PC-3 (cell line): ENCODE measurements around the gene TRAPPC2L. TPM values are rescaled to one million over a fixed set of nuclear protein-coding genes. Genes with fewer than 3 reads are reported as not detected.

ENCODE experiments used
- ATAC-seq: fragments of 200-7000 bp; cut with Tn5 transposase; 2 replicates; pipeline ENCODE4 v1.9.1; 2020; ENCODE audit warnings: mild to moderate bottlenecking, moderate library complexity
- BruUV-seq: library from RNA; stranded (reverse); fragments of 400-500 nt; replicated peaks from 2 replicates; lab custom pipeline; 2021; lab: Mats Ljungman, UMichigan
- CTCF ChIA-PET: fragments of 300-600 bp; sonication (Branson Sonifier 250); formaldehyde crosslinking; loops from one replicate; lab custom pipeline; 2022; ENCODE audit warnings: antibody characterized with exemption; lab: Charles Lee
- POLR2A ChIA-PET: fragments of 300-600 bp; sonication (Branson Sonifier 250); formaldehyde crosslinking; loops from one replicate; lab custom pipeline; 2022; ENCODE audit warnings: antibody characterized with exemption; ENCODE audit not compliant: unreplicated experiment; lab: Charles Lee
- DNase-seq: peaks from one replicate; pipeline ENCODE4 v3.0.0-alpha.2; 2015
- H2AFZ ChIP-seq: fragments of 300-600 bp; sonication (generic); 2 replicates; pipeline ENCODE4 v1.6.0; 2016; ENCODE audit warnings: antibody characterized with exemption, low read length
- H3F3A ChIP-seq: fragments of 300-600 bp; sonication (generic); one replicate; pipeline ENCODE4 v1.6.0; 2017; ENCODE audit warnings: antibody characterized with exemption, low read length, control low read depth, mild to moderate bottlenecking; ENCODE audit not compliant: unreplicated experiment
- H3K27ac ChIP-seq: fragments of 300-600 bp; sonication (generic); 2 replicates; pipeline ENCODE4 v1.5.1; 2016; ENCODE audit warnings: mild to moderate bottlenecking, low read length
- H3K27me3 ChIP-seq: fragments of 300-600 bp; sonication (generic); 2 replicates; pipeline ENCODE4 v1.6.1; 2016; ENCODE audit warnings: low read length, mixed read lengths
- H3K36me3 ChIP-seq: fragments of 300-600 bp; sonication (generic); 2 replicates; pipeline ENCODE4 v1.6.1; 2016; ENCODE audit warnings: low read depth, mixed run types, low read length, mixed read lengths
- H3K4me1 ChIP-seq: fragments of 300-600 bp; sonication (generic); 2 replicates; pipeline ENCODE4 v1.5.1; 2016; ENCODE audit warnings: low read length; ENCODE audit not compliant: insufficient read depth
- H3K4me2 ChIP-seq: fragments of 300-600 bp; sonication (generic); 2 replicates; pipeline ENCODE4 v1.6.0; 2016; ENCODE audit warnings: low read length
- H3K4me3 ChIP-seq: fragments of 300-600 bp; sonication (generic); 2 replicates; pipeline ENCODE4 v1.5.1; 2016; ENCODE audit warnings: mild to moderate bottlenecking, low read length, mixed read lengths
- H3K79me2 ChIP-seq: fragments of 300-600 bp; sonication (generic); 2 replicates; pipeline ENCODE4 v1.6.1; 2017; ENCODE audit warnings: low read length, mixed read lengths
- H3K9ac ChIP-seq: fragments of 300-600 bp; sonication (generic); 2 replicates; pipeline ENCODE4 v1.6.0; 2016; ENCODE audit warnings: mild to moderate bottlenecking, low read length
- H3K9me2 ChIP-seq: fragments of 300-600 bp; sonication (generic); replicated peaks from 2 replicates; pipeline ENCODE4 v1.6.1; 2016; ENCODE audit warnings: mixed run types, low read length, mixed read lengths
- H3K9me3 ChIP-seq: fragments of 300-600 bp; sonication (generic); 2 replicates; pipeline ENCODE4 v1.6.1; 2016; ENCODE audit warnings: low read length, mixed read lengths
- H4K20me1 ChIP-seq: fragments of 300-600 bp; sonication (generic); 2 replicates; pipeline ENCODE4 v1.6.1; 2016; ENCODE audit warnings: low read length, mixed read lengths
- EZH2 ChIP-seq: fragments of 300-600 bp; sonication (generic); IDR thresholded peaks from one replicate; pipeline ENCODE4 v1.6.1; 2017; ENCODE audit warnings: antibody characterized with exemption, mild to moderate bottlenecking, low read length; ENCODE audit not compliant: unreplicated experiment
- EZH2phosphoT487 ChIP-seq: fragments of 300-600 bp; sonication (generic); IDR thresholded peaks from 2 replicates; pipeline ENCODE4 v1.6.1; 2018; ENCODE audit warnings: mild to moderate bottlenecking, antibody characterized with exemption, low read length, borderline replicate concordance
- intact Hi-C: fragments of 100-400 bp; cut with micrococcal nuclease; formaldehyde crosslinking; loops from 2 replicates; pipeline ENCODE4 v1.9.0; 2023
- total RNA-seq: library from RNA; depleted of rRNA; stranded (reverse); fragments of >200 nt; gene quantifications from 2 replicates; pipeline ENCODE4 v1.2.3, GENCODE V29; 2014
- TF ChIP-seq, protein P1 (sequence below): fragments of 300-600 bp; sonication (generic); conservative IDR thresholded peaks from 2 replicates; pipeline ENCODE4 v1.5.1; 2017; ENCODE audit warnings: antibody characterized with exemption, low read depth, mild to moderate bottlenecking, low read length

TRAPPC2L gene
- total RNA-seq, 1 experiment from 2014 or later = 77.5 TPM

DNA sequence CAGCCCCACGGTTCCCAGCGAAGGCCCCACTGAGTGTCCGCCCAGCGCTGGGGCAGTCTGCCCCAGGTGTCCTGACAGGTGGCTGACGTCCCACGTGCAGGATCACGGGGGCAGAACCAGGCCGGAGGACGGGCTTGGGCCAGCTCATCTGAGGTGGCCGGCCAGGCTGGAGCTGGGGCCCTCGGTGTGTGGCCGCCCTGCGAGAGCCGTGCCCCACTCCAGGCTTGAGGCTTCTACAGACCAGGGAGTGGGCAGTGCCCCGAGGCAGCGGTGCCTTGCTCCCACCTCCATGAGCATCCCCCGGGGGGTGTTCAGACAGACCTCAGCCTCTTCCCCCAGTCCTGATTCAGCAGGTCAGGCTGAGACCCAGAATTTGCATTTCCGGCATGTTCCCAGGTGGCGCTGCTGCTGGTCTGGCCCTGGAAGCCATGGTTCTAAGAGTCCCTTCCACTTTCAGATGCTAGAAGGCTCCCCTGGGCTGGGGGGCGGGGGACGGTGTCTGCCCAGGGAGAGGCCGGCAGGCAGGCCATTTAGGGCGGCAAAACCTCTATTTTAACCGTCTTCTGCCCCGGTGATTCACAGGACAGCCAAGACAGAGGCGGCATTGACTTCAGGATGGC lies 44.9 kb downstream of the TRAPPC2L start:
- POLR2A ChIA-PET = no interaction called here
- intact Hi-C loops = no loop called here

GRCh38 chr16:88902744-88903143 lies 45.8 kb downstream of the TRAPPC2L start:
- intact Hi-C loops = no loop called here
- POLR2A ChIA-PET = no interaction called here
- H3K27me3 ChIP-seq = no peaks in the 10 kb centered on the region

More for the DNA sequence above, 44.9 kb downstream of the TRAPPC2L start:
- Histone ChIP-seq H3K27ac (no peak overlapping the region), H3F3A (no peaks in the 10 kb centered on the region), H3K27me3 (no peaks in the 10 kb centered on the region), H4K20me1 (no peaks in the 10 kb centered on the region), H3K9me3 (no peaks in the 10 kb centered on the region), H3K4me3 (no peak overlapping the region), H3K36me3 (no peaks in the 10 kb centered on the region), H3K4me2 (no peak overlapping the region), H3K79me2 (no peaks in the 10 kb centered on the region), H2AFZ (no peak overlapping the region), H3K9me2 (no peaks in the 10 kb centered on the region), H3K4me1 (no peaks in the 10 kb centered on the region), H3K9ac (no peak overlapping the region)
- no TSS peak for BruUV-seq
- CTCF ChIA-PET = no interaction called here
- ATAC-seq (no peak), DNase-seq (no peak)
- TF ChIP-seq EZH2phosphoT487 (no peak), EZH2 (no peak)
- TF ChIP-seq, protein P1, sequence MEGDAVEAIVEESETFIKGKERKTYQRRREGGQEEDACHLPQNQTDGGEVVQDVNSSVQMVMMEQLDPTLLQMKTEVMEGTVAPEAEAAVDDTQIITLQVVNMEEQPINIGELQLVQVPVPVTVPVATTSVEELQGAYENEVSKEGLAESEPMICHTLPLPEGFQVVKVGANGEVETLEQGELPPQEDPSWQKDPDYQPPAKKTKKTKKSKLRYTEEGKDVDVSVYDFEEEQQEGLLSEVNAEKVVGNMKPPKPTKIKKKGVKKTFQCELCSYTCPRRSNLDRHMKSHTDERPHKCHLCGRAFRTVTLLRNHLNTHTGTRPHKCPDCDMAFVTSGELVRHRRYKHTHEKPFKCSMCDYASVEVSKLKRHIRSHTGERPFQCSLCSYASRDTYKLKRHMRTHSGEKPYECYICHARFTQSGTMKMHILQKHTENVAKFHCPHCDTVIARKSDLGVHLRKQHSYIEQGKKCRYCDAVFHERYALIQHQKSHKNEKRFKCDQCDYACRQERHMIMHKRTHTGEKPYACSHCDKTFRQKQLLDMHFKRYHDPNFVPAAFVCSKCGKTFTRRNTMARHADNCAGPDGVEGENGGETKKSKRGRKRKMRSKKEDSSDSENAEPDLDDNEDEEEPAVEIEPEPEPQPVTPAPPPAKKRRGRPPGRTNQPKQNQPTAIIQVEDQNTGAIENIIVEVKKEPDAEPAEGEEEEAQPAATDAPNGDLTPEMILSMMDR = no peak

GRCh38 chr16:88903267-88903666 lies 46.3 kb downstream of the TRAPPC2L start:
- H3K36me3 ChIP-seq = no peaks in the 10 kb centered on the region
- peaks cover 5% of the 10 kb centered on the region; the same call in 1 of the 2 replicates for H3K4me1 ChIP-seq
- CTCF ChIA-PET = no interaction called here
- no peak for DNase-seq
- intact Hi-C loops = no loop called here
- ATAC-seq = no peak
- H3K9me3 ChIP-seq = no peaks in the 10 kb centered on the region
- H3K4me3 ChIP-seq = no peak overlapping the region
- H4K20me1 ChIP-seq = no peaks in the 10 kb centered on the region
- POLR2A ChIA-PET = no interaction called here
- BruUV-seq = no TSS peak
- no peaks in the 10 kb centered on the region for H3K27me3 ChIP-seq
- H3F3A ChIP-seq = no peaks in the 10 kb centered on the region
- no peak overlapping the region for H2AFZ ChIP-seq
- H3K4me2 ChIP-seq = no peak overlapping the region
- no peak for TF ChIP-seq EZH2
- TF ChIP-seq, protein P1 = no peak
- TF ChIP-seq EZH2phosphoT487 = no peak
- no peak overlapping the region for H3K9ac ChIP-seq
- H3K79me2 ChIP-seq = no peaks in the 10 kb centered on the region
- H3K27ac ChIP-seq = no peak overlapping the region
- no peaks in the 10 kb centered on the region for H3K9me2 ChIP-seq

More at GRCh38 chr16:88902744-88903143, 45.8 kb downstream of the TRAPPC2L start:
- CTCF ChIA-PET = no interaction called here
- Histone ChIP-seq H3K4me2 (no peak overlapping the region), H3K4me1 (peaks cover 4% of the 10 kb centered on the region; the same call in 1 of the 2 replicates), H4K20me1 (no peaks in the 10 kb centered on the region), H3F3A (no peaks in the 10 kb centered on the region), H3K4me3 (no peak overlapping the region), H3K36me3 (no peaks in the 10 kb centered on the region), H2AFZ (no peak overlapping the region), H3K9me3 (no peaks in the 10 kb centered on the region), H3K9ac (no peak overlapping the region), H3K27ac (no peak overlapping the region), H3K9me2 (no peaks in the 10 kb centered on the region), H3K79me2 (no peaks in the 10 kb centered on the region)
- no peak for DNase-seq
- ATAC-seq = no peak
- BruUV-seq = no TSS peak
- TF ChIP-seq EZH2 = no peak
- TF ChIP-seq EZH2phosphoT487 = no peak
- TF ChIP-seq, protein P1 = no peak
